ENCODE data around the gene SBF2. TPM values are rescaled to one million over a fixed set of nuclear protein-coding genes. Genes with fewer than 3 reads are reported as not detected.
"Not testable (repeated sequence)": the region's sequence is repeated elsewhere in the genome, so short reads cannot be mapped to it uniquely, and the experiment has no call there.

The SBF2 gene
- polyA plus RNA-seq, 1 experiment = 44.4 TPM

GRCh38 chr11:10005955-10006525, 288.0 kb downstream of the SBF2 start:
- POLR2A ChIA-PET = no interaction called here
- Histone ChIP-seq H3K9me3 (ENCODE audit: control insufficient read depth, insufficient read depth, low read length) (peaks cover 28% of the 10 kb centered on the region; the same call in 1 of the 2 replicates), H3K4me3 (ENCODE audit: low read depth, low read length) (no peak overlapping the region), H3K27me3 (ENCODE audit: control insufficient read depth, insufficient read depth, low read length) (no peaks in the 10 kb centered on the region), H3K27ac (ENCODE audit: low read depth, low read length) (no peak overlapping the region)
- TF ChIP-seq CTCF (IDR thresholded peaks at IDR 0.05; ENCODE audit: low read depth, low read length) = no peak
- DNase-seq (ENCODE audit: low read depth, low spot score) = no peak
- CTCF ChIA-PET = interaction anchor here (1.4 kb wide), 1 partner anchor 202 kb away, joined by 3 read pairs; no protein-coding TSS in a partner anchor

- Histone ChIP-seq H3K27ac (ENCODE audit: low read depth, low read length) (no peak overlapping the region), H3K27me3 (ENCODE audit: control insufficient read depth, insufficient read depth, low read length) (no peaks in the 10 kb centered on the region), H3K9me3 (ENCODE audit: control insufficient read depth, insufficient read depth, low read length) (peaks cover 28% of the 10 kb centered on the region; the same call in 1 of the 2 replicates), H3K4me3 (ENCODE audit: low read depth, low read length) (no peak overlapping the region)
- ChIA-PET CTCF (interaction anchor here (0.7 kb wide), 2 partner anchors 356 to 390 kb away, joined by 3 read pairs; no protein-coding TSS in a partner anchor), POLR2A (interaction anchor here (1.2 kb wide), 1 partner anchor 301 kb away, joined by 4 read pairs; no protein-coding TSS in a partner anchor)
- TF ChIP-seq CTCF (IDR thresholded peaks at IDR 0.05; ENCODE audit: low read depth, low read length) = no peak
- DNase-seq (ENCODE audit: low read depth, low spot score) = no peak
Measured at GRCh38 chr11:10004526-10005113, 289.4 kb downstream of the SBF2 start.

GRCh38 chr11:10002221-10002620, 291.8 kb downstream of the SBF2 start:
- ChIA-PET POLR2A (no interaction called here), CTCF (no interaction called here)
- H3K27me3 ChIP-seq (ENCODE audit: control insufficient read depth, insufficient read depth, low read length) = no peaks in the 10 kb centered on the region
- H3K27ac ChIP-seq (ENCODE audit: low read depth, low read length) = no peak overlapping the region
- H3K9me3 ChIP-seq (ENCODE audit: control insufficient read depth, insufficient read depth, low read length) = peaks cover 12% of the 10 kb centered on the region; the same call in 1 of the 2 replicates
- TF ChIP-seq CTCF (IDR thresholded peaks at IDR 0.05; ENCODE audit: low read depth, low read length) = no peak
- H3K4me3 ChIP-seq (ENCODE audit: low read depth, low read length) = no peak overlapping the region
- DNase-seq (ENCODE audit: low read depth, low spot score) = no peak

DNA sequence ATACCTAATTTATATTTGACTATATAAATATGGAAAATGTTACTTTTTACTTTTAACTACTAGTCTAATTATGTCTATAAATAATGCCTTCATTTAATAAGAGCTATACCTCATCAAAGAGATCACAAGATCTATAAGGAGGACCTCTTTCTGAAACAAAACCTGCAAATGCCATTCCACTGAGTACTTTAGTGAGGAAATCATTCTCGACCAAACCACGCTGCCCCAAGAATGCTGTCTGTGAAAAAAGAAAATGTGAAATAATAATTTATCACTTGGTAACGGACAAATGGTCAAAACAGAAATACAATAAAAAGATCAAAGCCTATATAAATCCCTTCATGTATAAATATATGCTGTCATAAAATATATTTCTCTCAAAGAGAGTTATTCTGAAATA, 301.7 kb downstream of the SBF2 start:
- no peaks in the 10 kb centered on the region for H3K27me3 ChIP-seq (ENCODE audit: control insufficient read depth, insufficient read depth, low read length)
- H3K9me3 ChIP-seq (ENCODE audit: control insufficient read depth, insufficient read depth, low read length) = no peaks in the 10 kb centered on the region
- DNase-seq (ENCODE audit: low read depth, low spot score) = no peak
- CTCF ChIA-PET = no interaction called here
- no peak overlapping the region for H3K4me3 ChIP-seq (ENCODE audit: low read depth, low read length)
- POLR2A ChIA-PET = no interaction called here
- H3K27ac ChIP-seq (ENCODE audit: low read depth, low read length) = no peak overlapping the region
- TF ChIP-seq CTCF (IDR thresholded peaks at IDR 0.05; ENCODE audit: low read depth, low read length) = no peak

- H3K4me3 ChIP-seq (ENCODE audit: low read depth, low read length) = no peak overlapping the region
- no peak for DNase-seq (ENCODE audit: low read depth, low spot score)
- H3K27me3 ChIP-seq (ENCODE audit: control insufficient read depth, insufficient read depth, low read length) = no peaks in the 10 kb centered on the region
- TF ChIP-seq CTCF (IDR thresholded peaks at IDR 0.05; ENCODE audit: low read depth, low read length) = no peak
- ChIA-PET POLR2A (no interaction called here), CTCF (no interaction called here)
- H3K27ac ChIP-seq (ENCODE audit: low read depth, low read length) = no peak overlapping the region
- H3K9me3 ChIP-seq (ENCODE audit: control insufficient read depth, insufficient read depth, low read length) = no peaks in the 10 kb centered on the region
Measured at GRCh38 chr11:9990221-9990973, 303.6 kb downstream of the SBF2 start.

DNA sequence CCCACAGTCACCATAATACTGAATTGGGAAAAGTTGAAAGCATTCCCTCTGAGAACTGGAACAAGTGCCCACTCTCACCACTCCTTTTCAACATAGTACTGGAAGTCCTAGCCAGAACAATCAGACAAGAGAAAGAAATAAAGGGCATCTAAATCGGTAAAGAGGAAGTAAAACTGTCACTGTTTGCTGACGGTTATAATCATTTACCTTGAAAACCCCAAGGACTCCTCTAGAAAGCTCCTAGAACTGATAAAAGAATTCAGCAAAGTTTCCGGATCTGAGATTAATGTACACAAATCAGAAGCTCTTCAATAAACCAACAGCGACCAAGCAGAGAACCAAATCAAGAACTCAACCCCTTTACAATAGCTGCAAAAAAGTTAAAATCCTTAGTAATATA, 306.7 kb downstream of the SBF2 start:
- POLR2A ChIA-PET; H3K27me3 ChIP-seq (ENCODE audit: control insufficient read depth, insufficient read depth, low read length); H3K27ac ChIP-seq (ENCODE audit: low read depth, low read length); DNase-seq (ENCODE audit: low read depth, low spot score); H3K4me3 ChIP-seq (ENCODE audit: low read depth, low read length); CTCF ChIA-PET; H3K9me3 ChIP-seq (ENCODE audit: control insufficient read depth, insufficient read depth, low read length): not testable (repeated sequence)

Data from AG04450 (cell line).